NB4 (cell line): ENCODE results near the gene PDE8A.

Experiments used
- MYC ChIP-seq: IDR thresholded peaks from 2 replicates; pipeline ENCODE4 v1.6.1; 2011; ENCODE audit warnings: low read depth, low read length
- POLR2A ChIP-seq: IDR thresholded peaks from 2 replicates; pipeline ENCODE4 v1.6.1; 2011; ENCODE audit warnings: mild to moderate bottlenecking; ENCODE audit not compliant: insufficient read length; ENCODE audit errors: extremely low read depth
- TF ChIP-seq, protein P1 (sequence below): IDR thresholded peaks from one replicate; pipeline ENCODE4 v1.5.1; 2012; ENCODE audit warnings: low read depth, low read length
- TF ChIP-seq, protein P2 (sequence below): IDR thresholded peaks from 2 replicates; pipeline ENCODE4 v1.6.1; 2011; ENCODE audit warnings: low read depth, low read length

DNA sequence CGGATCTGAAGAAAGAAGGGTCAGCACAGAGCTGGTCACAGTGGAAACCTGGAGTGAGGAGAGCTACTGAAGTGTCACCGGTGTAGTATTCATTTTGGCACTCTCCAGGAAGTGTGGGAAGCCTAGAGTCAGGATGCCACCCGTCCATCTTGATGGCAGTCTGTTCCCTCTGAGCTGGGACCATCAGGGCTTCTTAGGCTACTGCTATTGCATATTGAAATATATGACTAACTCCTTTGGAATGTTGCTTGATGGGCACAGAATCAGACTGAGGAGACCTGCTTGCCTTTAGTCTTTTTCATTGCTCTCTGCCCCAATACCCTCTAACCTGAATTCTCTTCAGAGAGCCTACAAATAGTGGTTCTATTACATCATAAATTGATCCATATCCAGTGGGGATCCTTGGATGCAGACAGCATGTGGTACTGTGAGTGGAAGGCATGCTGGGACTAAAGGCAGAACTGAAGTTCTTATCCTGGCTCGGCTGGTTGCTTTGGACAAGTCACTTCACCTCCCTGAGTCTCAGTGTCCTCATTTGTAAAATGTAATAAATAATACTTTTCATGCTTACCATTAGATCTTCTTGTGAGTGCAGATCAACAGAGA, 143.5 kb downstream of the PDE8A start:
- TF ChIP-seq, protein P1, sequence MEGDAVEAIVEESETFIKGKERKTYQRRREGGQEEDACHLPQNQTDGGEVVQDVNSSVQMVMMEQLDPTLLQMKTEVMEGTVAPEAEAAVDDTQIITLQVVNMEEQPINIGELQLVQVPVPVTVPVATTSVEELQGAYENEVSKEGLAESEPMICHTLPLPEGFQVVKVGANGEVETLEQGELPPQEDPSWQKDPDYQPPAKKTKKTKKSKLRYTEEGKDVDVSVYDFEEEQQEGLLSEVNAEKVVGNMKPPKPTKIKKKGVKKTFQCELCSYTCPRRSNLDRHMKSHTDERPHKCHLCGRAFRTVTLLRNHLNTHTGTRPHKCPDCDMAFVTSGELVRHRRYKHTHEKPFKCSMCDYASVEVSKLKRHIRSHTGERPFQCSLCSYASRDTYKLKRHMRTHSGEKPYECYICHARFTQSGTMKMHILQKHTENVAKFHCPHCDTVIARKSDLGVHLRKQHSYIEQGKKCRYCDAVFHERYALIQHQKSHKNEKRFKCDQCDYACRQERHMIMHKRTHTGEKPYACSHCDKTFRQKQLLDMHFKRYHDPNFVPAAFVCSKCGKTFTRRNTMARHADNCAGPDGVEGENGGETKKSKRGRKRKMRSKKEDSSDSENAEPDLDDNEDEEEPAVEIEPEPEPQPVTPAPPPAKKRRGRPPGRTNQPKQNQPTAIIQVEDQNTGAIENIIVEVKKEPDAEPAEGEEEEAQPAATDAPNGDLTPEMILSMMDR = no peak
- TF ChIP-seq MYC (no peak), POLR2A (no peak)
- TF ChIP-seq, protein P2, sequence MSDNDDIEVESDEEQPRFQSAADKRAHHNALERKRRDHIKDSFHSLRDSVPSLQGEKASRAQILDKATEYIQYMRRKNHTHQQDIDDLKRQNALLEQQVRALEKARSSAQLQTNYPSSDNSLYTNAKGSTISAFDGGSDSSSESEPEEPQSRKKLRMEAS = no peak
